K562 (cell line): ENCODE data around the gene AMZ2. TPM values are rescaled to one million over a fixed set of nuclear protein-coding genes. Genes with fewer than 3 reads are reported as not detected.

Source experiments
- CBX3 ChIP-seq, 2 experiments: IDR thresholded peaks; 1 replicate in 1 of 2; 2 replicates in 1 of 2; pipeline ENCODE4 v1.6.1; 2012; ENCODE audit warnings: inconsistent platforms in 2 of 2, low read length in 2 of 2, borderline replicate concordance in 1 of 2, control low read depth in 1 of 2
- ID3 ChIP-seq, 2 experiments: fragments of 250-450 bp in 1 of 2; fragments of 450-650 bp in 1 of 2; sonication (Bioruptor Pico) in 1 of 2; IDR thresholded peaks; 2 replicates each; pipeline versions ENCODE4 v1.6.1 to v1.8.0; 2016 to 2021; ENCODE audit warnings: mild to moderate bottlenecking in 2 of 2, moderate library complexity in 2 of 2, missing compliant biosample characterization in 1 of 2, missing genetic modification characterization in 1 of 2
- MEIS2 ChIP-seq: fragments of 450-650 bp; IDR thresholded peaks from 2 replicates; pipeline ENCODE4 v1.6.1; 2014; ENCODE audit warnings: mild to moderate bottlenecking; ENCODE audit not compliant: partially characterized antibody
- MIER1 ChIP-seq: fragments of 450-650 bp; IDR thresholded peaks from 2 replicates; pipeline ENCODE4 v1.6.1; 2016; ENCODE audit warnings: antibody characterized with exemption, mild to moderate bottlenecking, low read depth
- PRDM10 ChIP-seq: fragments of 450-650 bp; IDR thresholded peaks from 2 replicates; pipeline ENCODE4 v1.6.1; 2018; ENCODE audit not compliant: partially characterized antibody
- RHOXF2B ChIP-seq: fragments of 250-450 bp; sonication (Bioruptor Pico); conservative IDR thresholded peaks from 2 replicates; pipeline ENCODE4 v1.5.1; 2021
- SMAD2 ChIP-seq: fragments of 150-350 bp; IDR thresholded peaks from 2 replicates; pipeline ENCODE4 v1.6.1; 2014; ENCODE audit warnings: low read depth, mild to moderate bottlenecking, low read length
- ZBTB26 ChIP-seq: fragments of 450-650 bp; formaldehyde crosslinking; IDR thresholded peaks from 2 replicates; pipeline ENCODE4 v1.4.0; 2022; ENCODE audit warnings: missing genetic modification characterization
- polyA plus RNA-seq, 8 experiments: library from polyadenylated mRNA; depleted of rRNA in 4 of 8; stranded (reverse) in 5 of 8; unstranded in 3 of 8; fragments of >200 nt; fragmentation: Nextera tagmentation in 2 of 8; fragmentation: Illumina TruSeq in 1 of 8; extraction: Ambion mirVana in 2 of 8; extraction: Trizol in 1 of 8; gene quantifications; 2 replicates each; pipeline versions ENCODE4 v1.2.1 to v1.2.3, GENCODE V29; 2011 to 2014; ENCODE audit warnings: inconsistent platforms in 1 of 8, missing spikeins in 1 of 8
- total RNA-seq, 7 experiments: library from RNA; depleted of rRNA in 6 of 7; stranded (reverse); fragments of >200 nt in 6 of 7; fragmentation: Illumina TruSeq in 2 of 7; extraction: Trizol in 2 of 7; gene quantifications; 2 replicates each; pipeline versions ENCODE4 v1.2.1 to v1.2.3, GENCODE V29; 2011 to 2021; ENCODE audit warnings: low replicate concordance in 1 of 7

Gene AMZ2
- total and polyA plus RNA-seq, 9 of the 15 experiments (the other 6 are each of a cell fraction or from before 2014, with no cell fraction given), result 22.6 to 92.2 (median 52.6) TPM

- no peak for TF ChIP-seq ID3 (CRISPR knock-in tag; IDR thresholded peaks at IDR 0.05)
- TF ChIP-seq ID3 (tag; IDR thresholded peaks at IDR 0.05), result no peak
- TF ChIP-seq ZBTB26 (CRISPR knock-in tag), result no peak
- TF ChIP-seq MEIS2, result no peak
- no peak for TF ChIP-seq RHOXF2B
- TF ChIP-seq CBX3 (IDR thresholded peaks at IDR 0.05; ENCODE audit: borderline replicate concordance in 1 of 2, low read length in 2 of 2), result no peak
- no peak for TF ChIP-seq SMAD2
- TF ChIP-seq MIER1, result no peak
- TF ChIP-seq PRDM10, result no peak
- TF ChIP-seq, all 486 proteins: peak for 0
These were observed 42.1 kb downstream of the AMZ2 start (continued) for GRCh38 chr17:68289936-68290267.
